ENCODE measurements around the gene ROPN1B. TPM values are rescaled to one million over a fixed set of nuclear protein-coding genes. Genes with fewer than 3 reads are reported as not detected.
"Not testable (repeated sequence)": the region's sequence is repeated elsewhere in the genome, so short reads cannot be mapped to it uniquely, and the experiment has no call there.

The ROPN1B gene
- total RNA-seq, 1 donor from 2014 or later, result 1.7 TPM

DNA sequence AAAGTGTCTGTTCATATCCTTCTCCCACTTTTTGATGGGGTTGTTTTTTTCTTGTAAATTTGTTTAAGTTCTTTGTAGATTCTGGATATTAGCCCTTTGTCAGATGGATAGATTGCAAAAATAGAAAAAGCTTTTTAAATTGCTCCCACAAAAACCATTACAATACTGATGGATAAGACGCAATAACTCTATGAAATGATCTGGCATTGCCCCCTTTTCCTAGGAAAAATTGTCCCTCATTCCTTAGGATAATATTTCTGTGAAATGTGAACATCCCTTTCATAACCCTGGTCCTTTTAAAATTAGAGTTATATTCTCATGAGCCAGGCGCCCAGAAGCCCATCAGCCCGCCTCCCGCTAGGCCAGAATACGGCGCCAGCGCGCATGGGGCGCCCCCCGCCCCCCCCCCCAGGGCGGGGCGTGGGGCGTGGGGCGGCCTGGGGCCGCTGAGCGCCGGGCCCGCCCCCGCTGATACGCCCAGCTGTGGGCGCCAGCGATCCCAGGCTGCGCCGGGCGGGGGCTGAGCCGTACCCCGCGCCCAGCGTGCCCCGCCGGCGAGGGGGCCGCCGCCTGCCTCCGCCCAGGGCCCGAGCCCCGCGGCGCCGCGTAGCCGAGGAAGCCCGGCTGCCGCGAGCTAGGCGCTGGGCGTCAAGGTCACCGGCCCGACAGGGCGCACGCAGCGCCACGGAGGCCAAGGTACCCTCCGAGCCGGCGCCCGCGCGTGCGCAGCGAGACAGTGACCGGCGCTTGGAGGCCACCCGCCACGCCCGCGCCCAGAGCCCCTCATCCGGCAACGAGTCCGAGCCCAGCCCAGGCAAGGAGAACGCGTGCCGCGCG is 11.1 kb upstream of the ROPN1B start:
- DNase-seq (ENCODE audit: low spot score), result no peak

DNA sequence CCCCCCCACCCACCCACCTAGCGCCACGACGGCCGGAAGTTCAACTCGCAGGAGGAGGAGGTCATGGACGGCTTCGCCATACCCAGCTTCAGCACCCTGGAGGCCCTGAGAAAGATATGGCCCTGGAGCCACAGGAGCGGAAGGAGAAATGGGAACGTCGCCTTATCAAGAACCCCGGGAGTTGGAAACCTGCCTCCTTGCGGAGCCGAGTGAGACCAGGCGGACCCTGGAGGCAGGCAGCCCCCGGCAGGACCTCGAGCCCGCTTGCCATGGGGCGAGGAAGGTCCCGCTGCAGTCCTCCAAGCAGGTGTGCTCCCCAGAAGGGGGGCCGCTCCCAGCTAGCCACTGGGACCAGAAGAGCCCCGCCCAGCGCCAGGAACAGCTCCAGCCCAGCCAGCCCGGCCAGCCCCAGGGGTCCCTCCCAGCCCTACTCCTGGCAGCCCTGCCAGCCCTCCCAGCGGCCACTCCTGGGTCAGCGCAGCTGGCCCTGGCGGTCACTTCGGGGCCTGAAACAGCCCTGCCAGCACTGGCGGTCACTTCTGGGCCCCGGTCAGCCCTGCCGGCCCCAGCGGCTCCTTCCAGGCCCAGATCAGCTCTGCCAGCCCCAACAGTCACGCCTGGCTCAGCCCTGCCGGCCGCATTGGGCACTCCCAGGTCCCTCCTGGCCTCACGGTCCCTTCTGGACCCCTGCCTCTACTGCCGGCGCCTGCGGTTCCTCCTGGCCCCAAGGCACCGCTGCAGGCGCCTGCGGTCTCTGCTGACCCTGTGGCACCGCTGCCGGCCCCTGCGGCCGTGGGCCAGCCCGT is 10.3 kb upstream of the ROPN1B start:
- no peak for DNase-seq (ENCODE audit: low spot score)

DNA sequence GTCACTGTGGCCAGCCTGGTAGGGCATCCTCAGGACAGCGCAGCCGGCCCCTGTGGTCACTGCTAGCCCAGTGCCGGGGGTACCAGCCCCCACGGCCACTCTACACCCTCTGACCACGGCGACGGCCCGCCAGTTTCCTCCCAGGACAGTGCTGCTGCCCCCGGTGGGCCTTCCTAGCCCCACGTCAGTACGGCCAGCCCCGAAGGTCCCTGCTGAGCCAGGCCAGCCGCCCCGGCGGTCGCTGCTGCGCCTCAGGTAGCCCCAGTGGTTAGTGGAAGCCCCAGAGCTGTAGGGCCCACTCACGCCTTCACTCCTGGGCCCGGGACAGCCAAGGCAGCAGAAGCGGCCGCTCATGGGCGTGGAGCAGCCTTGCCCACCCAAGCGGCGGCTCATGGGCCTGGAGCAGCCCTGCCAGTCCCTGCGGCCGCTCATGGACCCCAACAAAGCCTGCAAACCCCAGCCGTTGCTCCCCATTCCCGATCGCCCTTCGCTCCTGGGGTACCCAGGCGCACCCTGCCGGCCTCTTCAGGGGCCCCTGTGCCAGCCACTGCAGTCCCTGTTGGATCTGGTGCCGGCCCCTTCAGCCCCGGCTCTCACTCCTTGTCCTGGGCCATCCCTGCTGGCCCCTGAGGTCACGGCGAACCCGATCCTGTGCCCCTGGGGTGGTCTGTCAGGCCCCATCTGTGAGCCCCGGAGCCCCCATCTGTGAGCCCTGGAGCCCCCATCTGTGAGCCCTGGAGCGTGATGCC is 9.5 kb upstream of the ROPN1B start:
- no peak for DNase-seq (ENCODE audit: low spot score)

DNA sequence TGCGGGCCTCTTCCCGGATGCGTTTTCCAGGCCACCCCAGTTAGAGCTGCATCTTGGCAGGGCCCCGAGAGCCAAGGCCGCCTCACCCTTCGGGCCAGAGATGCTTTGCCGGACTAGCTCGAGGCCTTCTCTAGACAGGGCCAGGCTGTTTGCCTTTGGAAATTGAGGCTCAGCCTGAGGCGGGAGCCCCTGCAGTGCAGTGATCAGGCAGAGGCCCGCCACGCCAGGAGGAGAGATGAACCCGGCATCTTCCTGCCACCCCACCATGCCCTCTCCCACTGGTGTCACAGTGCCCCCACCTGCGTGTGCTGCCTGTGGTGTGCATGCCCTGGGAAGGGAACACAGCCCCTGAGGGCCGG is 8.9 kb upstream of the ROPN1B start:
- no peak for DNase-seq (ENCODE audit: low spot score)

DNA sequence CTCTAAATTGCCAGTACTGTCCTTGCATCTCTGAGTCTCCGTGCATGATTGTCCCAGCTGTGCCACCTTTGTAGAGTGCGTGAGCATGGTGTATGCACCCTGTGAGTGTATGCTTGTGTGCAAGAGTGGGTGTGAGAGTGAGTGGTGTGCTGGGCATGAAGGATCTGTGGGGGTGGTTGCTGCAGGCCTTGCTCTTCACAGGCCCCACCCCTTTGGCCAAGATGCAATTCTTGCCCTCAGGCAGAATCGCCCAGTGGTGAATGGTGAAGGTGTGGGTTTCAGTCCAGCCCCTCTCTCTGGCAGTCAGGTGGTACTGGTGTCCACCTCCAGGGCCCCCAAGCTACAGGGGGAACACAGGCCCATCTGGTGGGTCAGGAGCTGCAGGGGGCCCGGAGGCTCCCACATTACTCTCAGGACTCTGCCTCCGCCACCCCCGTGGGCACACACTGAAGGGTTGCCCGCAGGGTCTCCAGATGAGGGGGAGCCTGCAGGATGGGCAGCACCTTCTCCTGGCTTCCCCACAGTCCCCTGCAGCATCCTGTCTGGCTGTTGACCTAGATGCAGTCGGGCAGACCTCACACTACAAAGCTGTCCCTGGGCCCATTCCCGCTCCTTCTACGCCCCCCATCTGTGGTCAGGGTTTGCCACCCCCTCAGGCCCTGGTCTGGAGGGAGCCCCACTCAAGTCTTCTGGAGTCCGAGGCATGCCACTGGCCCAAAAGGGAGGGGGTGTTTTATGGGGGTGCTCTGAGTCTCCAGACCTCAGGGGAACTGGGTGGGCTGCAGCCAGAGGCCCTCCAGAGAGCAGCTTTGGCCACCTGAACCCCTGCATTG is 8.3 kb upstream of the ROPN1B start:
- DNase-seq (ENCODE audit: low spot score), result no peak

GRCh38 chr3:125961289-125961589 is 7.7 kb upstream of the ROPN1B start:
- no peak for DNase-seq (ENCODE audit: low spot score)

DNA sequence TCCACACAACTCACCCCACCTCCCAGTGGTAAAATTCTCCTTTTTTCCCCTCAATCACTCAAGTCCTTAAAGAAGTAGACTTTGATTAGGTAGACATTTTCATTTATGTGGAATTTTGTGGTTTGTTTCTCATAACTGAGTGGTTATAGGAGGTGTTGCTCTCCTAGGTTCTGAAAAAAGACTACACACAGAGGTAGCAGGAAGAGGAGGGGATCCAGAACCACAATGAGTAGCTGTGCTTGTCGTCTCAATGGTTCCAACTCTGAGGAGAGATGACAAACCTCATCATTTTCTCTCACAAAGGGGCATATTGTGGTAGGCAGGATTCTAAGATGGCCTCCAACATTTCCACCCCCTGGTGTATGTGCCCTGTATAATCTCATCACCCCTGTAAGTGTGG is 5.1 kb upstream of the ROPN1B start:
- not testable (repeated sequence) for DNase-seq (ENCODE audit: low spot score)

- DNase-seq (ENCODE audit: low spot score), result no peak
Observed at GRCh38 chr3:125965505-125965904, 3.5 kb upstream of the ROPN1B start.

DNA sequence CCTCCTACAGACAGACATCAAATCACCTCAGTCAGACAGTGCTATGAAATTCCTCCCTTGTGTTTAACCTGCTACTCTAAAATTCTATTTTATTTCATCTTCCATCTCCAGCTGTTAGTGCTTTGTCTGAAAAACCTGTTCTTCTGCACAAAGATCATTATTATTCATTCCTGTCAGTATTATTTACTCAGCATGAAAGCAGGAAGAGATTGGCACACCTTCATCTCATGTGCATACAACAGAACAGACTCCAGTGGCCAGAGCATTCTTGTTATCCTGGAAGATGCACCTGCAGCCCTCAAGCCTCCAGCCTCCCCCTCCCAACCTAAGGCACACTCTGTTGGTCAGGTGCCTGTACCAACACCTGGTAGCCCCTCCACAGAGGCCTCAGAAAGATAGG is 1.8 kb upstream of the ROPN1B start:
- no peak for DNase-seq (ENCODE audit: low spot score)

- not testable (repeated sequence) for DNase-seq (ENCODE audit: low spot score)
Observed at GRCh38 chr3:125968121-125968520, 857 bp upstream of the ROPN1B start.

DNA sequence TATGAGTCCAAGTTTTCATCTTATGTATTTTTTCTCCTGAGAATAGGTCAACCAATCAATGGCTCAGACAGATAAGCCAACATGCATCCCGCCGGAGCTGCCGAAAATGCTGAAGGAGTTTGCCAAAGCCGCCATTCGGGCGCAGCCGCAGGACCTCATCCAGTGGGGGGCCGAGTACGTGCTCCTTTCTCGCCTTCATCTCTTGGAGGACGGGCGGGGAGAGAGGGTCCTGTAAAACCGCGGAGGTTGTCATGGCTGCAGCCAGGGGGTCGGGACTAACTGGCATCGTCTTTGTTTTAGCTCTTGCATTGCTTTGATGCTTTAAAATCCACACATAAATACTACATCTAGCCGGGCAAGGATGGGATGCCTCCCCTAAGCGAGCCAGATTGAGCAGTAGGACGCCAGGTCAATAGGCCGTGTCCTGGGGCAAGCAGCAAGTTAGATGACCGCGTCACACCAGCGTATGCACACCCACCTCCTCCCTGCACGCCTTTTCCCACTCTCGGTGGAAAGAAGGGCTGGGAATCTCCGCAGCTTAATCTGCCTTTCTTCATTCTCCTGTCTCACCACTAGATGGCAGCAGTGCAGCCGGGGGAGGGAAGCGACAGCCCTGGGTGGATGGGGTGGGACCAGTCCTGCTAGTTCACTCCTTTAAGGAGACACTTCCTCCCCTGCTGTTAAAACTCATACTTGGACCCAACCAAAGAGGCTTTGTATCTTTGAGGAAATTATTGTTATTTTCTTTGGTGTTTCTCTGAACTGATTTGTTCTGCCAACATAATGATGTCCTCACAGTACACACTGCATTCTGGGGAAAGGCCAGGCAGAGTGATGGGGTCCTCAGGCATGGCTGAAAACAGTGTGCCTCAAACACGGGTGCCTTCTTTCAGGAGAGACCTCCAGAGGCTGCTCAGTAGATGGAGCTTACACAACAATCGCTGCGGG is 3.3 kb downstream of the ROPN1B start:
- peak; percentile 45 for DNase-seq (ENCODE audit: low spot score)

- DNase-seq (ENCODE audit: low spot score), result not testable (repeated sequence)
Observed at GRCh38 chr3:125975245-125976002, 6.4 kb downstream of the ROPN1B start.

DNA sequence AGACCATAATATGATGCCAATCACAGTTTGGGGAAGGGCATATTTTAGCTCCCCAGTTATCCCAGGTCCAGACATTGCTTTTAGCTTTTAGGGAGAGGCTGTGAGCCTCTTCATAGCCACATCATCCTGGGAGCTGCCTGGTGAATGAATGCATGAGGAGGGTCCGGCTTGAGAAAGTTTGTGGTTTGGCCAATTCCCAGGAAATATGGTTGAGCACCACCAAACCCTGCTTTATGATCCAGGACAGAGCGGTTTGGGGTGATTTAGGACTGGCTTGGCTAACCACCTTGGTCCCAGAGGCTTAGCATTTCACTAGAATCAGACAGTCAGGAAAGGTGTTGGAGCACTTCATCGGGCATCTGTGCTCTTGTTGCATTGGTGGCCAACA is 7.0 kb downstream of the ROPN1B start:
- not testable (repeated sequence) for DNase-seq (ENCODE audit: low spot score)

GRCh38 chr3:125977104-125977503 is 8.1 kb downstream of the ROPN1B start:
- DNase-seq (ENCODE audit: low spot score), result not testable (repeated sequence)

DNA sequence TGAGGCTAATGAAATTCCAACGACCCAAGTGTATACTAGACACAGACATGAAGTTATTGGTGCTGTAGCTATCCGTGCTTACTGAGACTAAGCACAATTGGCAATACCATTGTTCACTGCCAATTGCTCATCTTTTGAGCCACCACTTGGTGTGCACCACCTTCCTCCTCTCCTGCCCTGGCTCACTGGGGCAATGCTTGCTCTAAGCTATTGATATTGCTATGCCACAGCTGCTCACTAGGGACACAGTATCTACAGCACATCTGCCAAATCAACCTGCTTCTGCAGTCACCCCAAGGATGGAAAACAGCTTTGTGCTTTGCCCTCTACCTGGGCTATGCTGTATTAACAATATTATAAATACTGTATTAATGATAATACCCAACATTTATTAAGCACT is 16.0 kb downstream of the ROPN1B start:
- not testable (repeated sequence) for DNase-seq (ENCODE audit: low spot score)

- peak; percentile 89 for DNase-seq (ENCODE audit: low spot score)
Observed at GRCh38 chr3:125990253-125990970, 21.4 kb downstream of the ROPN1B start.

- DNase-seq (ENCODE audit: low spot score), result not testable (repeated sequence)
Observed at GRCh38 chr3:125996751-125997150, 27.8 kb downstream of the ROPN1B start.

- DNase-seq (ENCODE audit: low spot score), result no peak
Observed at GRCh38 chr3:126002189-126002588, 33.2 kb downstream of the ROPN1B start.
